GM19023 (cell line): ENCODE data around the gene DGKE.
A peak's percentile ranks its signal among the peaks of the same experiment; 100 is the strongest.

Experiments used
- ATAC-seq: cut with Tn5 transposase; IDR thresholded peaks from one replicate; pipeline ENCODE4 v1.9.1; 2021; ENCODE audit warnings: mild to moderate bottlenecking, moderate library complexity; ENCODE audit not compliant: unreplicated experiment

DGKE gene

DNA sequence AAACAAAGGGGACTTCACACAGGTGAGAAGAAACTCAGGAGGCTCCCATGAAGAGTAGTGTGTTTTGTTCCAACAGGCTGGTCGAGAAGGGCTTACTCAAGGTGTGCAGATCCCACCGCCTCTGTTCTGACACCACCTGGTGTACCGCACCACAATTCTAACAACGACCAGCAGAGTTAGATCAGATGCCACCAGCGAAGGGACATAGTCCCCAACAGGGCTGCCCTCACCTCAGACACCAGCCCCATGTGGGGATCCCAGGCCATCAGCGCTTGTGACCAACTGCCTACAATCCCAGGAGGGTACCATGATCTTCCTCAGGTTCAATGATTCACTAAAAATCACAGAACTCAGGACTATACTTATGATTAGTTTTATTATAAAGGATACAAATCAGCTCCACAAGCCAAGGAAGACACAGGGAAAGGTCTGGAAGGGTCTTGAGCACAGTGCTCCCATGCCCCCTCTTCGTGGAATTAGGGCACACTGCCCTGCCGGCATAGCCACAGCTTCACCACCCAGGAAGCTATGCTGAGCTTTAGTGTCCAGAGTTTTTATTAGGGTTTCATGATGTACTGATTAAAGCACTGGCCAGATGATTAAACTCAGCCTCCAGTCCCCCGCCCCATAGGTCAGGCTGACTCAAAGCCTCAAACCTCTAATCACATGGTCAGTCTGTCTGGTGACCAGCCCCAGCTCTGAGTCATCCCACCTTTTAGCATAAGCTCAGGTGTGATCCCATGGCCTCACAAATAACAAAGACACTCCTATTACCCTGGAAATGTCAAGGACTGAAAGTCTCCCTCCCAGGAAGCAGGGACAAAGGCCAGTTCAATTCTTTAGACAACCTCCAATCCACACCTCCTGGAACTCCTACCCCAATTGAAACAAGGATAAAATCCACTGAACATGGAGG lies 53.9 kb downstream of the DGKE start:
- no peak for ATAC-seq

DNA sequence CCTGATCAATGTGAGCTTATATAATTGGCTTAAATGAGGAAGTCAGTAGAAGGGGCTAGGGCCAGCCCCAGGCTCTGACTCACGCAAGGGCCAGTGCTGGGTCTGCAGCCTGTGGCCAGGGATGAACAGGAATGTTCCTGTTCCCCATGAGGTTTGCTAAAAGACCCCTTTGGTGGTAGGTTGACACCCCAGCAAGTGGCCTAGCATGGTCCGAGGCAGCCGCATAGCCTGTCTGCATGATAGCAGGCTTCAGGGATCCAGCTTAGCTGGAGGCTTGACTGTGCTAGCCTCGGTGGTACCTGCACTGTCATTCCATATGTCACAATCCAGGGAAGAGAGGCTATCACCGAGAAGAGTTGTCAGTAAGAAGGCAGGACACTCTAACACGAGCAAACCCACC lies 56.4 kb downstream of the DGKE start:
- no peak for ATAC-seq

- ATAC-seq = no peak
These were observed 57.1 kb downstream of the DGKE start for GRCh38 chr17:56890906-56891674.

DNA sequence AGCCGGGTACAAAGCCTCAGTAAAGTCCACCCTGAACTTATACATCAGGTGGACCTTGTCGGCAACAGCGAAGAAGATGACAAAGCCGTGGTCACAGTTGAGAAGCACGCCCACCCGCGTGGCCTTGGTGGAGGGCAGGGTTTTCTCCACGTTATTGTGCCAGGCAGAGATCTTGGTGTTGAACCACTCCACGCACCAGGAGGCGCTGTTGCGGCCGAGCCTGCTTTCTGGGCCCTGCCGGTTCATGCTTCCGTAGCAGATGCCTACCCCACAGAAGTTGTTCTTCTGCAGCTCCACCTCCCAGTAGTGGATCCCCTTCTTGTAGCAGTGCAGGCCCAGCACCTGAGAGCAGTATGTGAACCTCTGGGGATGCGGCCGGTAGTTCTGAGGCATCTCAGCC lies 57.8 kb downstream of the DGKE start:
- ATAC-seq = no peak

GRCh38 chr17:56892333-56892732 lies 58.4 kb downstream of the DGKE start:
- no peak for ATAC-seq

DNA sequence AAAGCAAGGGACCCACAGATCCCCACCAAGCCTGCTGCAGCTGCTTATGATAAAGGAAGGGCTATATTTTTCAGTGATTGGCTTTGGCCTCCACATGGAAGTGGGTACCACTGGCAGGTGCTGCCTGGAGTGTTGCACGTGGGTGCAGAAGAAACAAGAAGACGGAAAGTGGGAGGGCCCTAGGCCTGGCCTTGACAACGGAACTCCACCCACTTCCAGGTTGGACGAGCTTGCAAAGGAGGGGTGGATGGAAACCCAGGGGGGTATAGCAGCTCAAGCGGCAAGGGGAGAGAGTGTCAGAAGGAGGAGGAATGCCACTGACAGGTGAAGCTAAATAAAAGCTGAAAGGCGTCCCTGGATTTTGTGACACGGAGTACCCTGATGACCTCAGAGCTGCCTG lies 59.6 kb downstream of the DGKE start:
- ATAC-seq = no peak

DNA sequence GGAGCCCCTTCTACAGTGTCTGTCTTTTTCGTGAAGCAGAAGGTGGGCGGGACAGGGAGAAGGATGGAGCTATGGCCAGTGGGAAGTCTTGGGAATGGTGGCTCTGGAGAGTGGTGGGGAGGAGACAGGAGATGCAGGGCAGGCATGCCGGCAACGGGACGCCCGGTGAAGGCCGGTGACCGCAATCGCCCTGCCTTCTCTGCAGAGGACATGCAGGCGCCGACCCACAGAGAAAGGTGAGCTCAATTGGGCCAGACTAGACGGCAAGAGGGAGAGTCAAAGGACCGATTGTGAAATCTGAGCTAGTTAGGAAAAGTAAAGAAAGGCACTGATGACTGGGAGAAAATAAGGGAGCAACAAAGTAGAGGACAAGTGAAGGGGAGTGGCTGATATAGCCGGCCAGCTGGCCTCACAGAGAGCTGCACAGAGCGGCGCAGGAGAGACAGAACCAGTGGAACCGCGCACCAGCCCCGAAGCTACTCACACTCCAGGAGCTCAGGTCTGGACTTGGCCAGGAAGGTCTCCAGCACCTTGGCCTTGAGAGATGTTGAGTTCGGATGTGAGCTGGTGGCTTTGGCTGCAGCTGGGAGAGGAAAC lies 61.0 kb downstream of the DGKE start:
- ATAC-seq = no peak

DNA sequence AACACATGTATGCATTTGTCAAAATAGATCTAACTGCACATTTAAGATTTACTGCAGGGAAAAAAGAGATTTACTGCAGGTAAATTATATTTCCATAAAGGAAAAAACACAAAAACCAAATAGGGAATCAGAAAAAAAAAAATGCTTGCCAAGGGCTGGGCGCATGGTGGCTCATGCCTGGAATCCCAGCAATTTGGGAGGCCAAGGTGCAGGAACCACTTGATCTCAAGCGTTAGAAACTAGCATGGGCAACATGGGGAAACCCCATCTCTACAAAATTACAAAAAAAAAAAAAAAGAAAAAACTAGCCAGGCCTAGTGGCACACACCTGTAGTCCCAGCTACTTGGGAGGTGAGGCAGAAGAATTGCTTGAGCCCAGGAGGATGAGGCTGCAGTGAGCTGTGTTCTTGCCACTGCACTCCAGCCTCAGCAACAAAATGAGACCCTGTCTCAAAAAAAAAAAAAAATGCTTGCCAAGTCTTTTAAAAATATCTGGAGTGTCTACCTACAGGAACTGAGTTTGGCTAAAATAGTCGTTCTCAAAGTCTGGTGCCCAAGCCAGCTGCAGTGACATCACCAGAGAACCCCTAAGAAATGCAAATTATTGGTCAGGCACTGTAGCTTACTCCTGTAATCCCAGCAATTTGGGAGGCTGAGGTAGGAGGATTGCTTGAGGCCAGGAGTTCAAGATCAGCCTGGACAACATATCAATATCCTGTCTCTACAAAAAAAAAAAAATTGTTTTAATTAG lies 62.4 kb downstream of the DGKE start:
- ATAC-seq = no peak

GRCh38 chr17:56896968-56897359 lies 63.0 kb downstream of the DGKE start:
- ATAC-seq = no peak

GRCh38 chr17:56897646-56898424 lies 63.9 kb downstream of the DGKE start:
- peak; percentile 60 for ATAC-seq

DNA sequence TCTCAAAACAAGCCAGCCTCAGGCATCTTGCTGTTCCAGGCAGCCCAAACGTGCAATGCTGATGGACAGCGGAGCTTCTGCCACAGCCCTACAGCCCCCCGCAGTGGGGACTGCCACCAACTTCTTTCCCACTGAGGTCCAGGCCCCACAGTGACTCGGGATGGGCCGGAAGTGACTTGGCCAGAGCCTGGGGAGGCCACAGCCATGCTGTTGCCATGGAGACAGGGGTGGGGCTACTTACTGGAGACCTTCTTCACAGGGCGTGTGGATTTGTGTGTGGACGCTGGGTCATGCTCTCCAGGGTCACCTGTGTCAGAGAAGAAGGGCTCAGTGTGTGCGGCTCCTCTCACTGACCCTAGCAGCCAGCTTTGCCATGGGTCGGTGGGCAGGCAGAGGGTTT lies 64.9 kb downstream of the DGKE start:
- no peak for ATAC-seq

GRCh38 chr17:56899403-56899802 lies 65.5 kb downstream of the DGKE start:
- no peak for ATAC-seq

GRCh38 chr17:56902348-56902747 lies 68.4 kb downstream of the DGKE start:
- ATAC-seq = no peak

- ATAC-seq = no peak
These were observed 69.6 kb downstream of the DGKE start for GRCh38 chr17:56903560-56903959.

DNA sequence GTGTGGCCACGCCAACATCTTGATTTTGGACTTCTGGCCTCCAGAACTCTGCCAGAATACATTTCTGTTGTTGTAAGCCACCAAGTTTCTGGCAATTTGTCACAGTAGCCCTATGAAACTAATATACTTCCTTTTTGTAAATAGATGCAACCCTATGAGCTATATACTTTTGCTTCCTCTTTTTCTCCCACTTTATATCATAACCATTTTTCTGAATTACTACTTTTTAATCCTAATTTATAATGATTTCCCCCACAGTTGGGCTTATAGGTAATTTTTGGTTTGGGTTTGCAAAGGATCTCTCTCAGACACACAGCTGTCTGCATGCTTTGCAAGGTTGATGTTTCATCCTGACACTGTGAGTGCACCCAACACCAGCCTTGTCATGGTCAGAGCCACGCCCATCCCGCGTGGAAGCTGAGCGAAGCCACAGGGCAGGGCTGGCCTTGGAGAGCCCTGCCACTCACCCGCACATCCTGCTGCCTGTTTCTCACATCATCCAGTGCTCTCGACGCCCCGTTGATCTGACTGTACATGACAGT lies 74.1 kb downstream of the DGKE start:
- ATAC-seq = peak; percentile 84

DNA sequence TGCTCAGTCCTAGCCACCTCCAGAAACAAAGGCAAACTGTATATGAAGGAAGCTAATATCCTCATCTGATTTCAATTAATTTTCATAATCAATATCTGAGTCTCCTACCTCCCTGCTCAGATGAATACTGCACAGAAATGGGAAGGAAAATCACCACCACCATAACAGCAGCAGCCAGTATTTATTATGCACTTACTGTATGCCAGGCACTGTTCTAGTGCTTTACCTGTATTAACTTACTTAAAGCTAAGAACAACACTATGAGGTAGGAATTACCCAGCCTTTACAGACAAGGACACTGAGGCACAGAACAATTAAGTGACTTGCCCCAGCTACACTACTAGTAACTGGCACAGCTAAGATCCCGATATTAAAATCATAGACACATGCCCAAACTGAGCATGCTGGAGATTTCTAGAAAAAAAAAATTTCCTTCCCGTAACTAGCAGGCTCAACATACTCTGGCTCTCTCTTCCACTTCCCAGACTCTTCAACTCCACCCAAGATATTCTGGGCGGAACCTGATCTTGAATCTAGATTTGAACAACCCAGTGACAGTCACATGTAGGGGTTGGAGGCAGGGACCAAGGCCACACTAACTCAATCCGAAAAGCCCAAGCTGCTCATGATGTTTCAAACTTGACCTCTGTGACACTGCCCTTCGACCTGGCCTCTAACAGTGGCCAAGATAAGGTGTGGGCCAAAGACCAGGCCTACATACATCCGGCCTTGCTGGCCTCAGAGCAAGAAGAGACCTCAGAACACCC lies 76.0 kb downstream of the DGKE start:
- no peak for ATAC-seq

DNA sequence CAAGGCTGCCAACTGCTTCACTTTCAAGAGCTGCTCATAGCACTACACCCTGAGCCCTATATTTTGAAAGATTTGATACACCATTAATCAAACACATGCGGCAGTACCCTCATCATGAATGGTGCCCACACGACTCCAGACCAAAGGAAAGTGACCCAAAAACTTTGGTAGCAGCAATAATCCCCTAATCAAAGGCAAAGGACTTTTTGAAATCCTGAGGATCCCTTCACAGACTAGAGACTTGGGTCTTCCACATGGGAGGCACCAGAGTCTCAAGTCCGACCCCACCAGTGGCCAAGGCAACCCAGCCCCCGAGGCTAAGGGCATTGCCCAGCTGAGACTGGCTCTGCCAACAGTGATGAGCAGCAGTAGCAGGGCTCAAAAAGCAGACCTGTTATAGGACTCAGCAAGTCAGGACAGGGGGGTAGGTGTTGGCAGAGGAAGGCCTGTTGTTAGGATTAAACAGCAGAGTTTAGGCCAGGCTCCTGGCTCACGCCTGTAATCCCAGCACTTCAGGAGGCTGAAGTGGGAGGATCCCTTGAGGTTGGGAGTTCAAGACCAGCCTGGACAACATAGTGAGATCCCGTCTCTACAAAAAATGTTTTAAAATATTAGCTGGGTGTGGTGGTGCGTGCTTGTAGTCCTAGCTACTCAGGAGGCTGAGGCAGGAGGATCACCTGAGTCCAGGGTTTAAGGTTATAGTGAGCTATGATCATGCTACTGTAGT lies 76.7 kb downstream of the DGKE start:
- no peak for ATAC-seq
